ENCODE measurements around the gene VWA3B.

VWA3B gene

DNA sequence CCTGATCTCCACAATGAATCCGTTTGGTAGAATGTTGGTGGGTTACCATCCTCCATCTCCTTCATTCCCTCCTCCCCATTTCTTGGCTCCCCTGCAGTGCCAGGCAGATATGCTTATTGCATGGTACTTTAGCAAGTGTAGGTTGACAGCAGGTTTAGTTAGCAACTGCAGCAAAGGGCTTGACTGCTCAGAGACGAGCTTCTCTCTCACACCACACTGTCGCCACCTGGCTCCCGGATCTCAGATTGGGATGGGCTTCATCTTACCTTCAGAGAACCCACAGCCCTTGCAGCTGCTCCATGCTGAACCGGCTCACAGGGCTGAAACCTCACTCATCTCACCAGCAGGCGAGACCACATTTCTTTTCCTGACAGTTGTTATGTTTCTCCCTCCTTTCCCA is 88.8 kb downstream of the VWA3B start:
- DNase-seq = no peak

GRCh38 chr2:98177286-98177685 is 90.3 kb downstream of the VWA3B start:
- DNase-seq = no peak

DNA sequence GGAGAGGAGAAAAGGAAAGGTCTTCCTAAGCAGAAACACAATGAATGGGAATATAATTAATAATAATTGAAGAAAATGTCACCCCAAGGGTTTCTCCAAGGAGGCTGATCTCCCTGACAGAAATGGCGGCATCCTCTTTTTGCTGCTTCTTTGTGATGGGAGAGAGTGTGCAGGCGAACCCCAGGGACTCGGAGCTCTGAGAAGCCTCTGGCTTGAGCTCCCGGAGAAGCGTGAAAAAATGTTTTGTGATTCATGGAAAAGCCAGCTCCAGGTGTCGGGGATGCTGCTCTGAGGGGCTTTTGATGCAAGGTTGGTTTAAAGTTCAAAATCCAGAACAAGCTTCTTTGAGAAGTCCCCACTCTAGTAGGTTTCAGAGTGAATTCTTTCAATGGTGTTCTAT is 91.0 kb downstream of the VWA3B start:
- no peak for DNase-seq

- DNase-seq = no peak
Observed at GRCh38 chr2:98180456-98180855, 93.5 kb downstream of the VWA3B start.

DNA sequence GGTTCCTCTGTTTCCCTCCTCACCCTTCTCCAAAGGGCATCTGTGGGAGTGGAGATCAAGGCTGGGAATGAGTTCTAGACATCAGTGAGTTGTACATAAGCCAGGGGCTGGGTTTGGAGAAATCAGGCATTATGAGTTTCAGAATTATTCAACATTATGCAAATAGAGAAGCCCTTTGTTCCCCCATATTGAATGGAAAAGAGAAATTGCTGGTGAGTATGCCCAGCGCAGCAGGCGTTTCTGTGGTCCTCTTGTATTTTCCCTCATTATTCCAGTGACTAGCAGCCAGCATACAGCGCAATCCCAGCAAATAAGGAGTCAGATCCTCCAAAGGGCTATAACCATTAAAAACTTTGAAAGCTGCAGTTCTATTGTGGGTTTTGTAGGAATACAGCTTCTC is 94.4 kb downstream of the VWA3B start:
- no peak for DNase-seq

GRCh38 chr2:98185801-98186200 is 98.8 kb downstream of the VWA3B start:
- DNase-seq = no peak

DNA sequence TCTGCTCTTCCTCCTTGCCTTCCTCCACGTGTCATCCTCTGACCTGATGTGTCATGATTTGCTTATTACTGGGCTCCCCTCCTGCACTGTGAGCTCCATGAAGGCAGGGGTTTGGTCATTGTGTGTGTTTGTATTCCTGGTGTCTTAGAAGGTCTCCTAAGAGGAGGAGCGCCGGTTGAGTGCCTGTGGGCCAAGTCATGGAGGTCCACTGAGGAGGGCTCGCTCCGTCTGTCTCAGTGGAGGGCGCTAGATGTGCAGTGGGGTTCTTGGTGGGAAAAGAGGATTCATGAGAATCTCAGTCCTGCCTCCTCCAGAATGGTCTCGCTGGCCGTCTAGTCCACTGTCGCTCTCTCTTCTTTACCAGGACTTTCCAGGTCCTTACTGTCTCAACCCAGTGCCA is 100.2 kb downstream of the VWA3B start:
- DNase-seq = no peak

DNA sequence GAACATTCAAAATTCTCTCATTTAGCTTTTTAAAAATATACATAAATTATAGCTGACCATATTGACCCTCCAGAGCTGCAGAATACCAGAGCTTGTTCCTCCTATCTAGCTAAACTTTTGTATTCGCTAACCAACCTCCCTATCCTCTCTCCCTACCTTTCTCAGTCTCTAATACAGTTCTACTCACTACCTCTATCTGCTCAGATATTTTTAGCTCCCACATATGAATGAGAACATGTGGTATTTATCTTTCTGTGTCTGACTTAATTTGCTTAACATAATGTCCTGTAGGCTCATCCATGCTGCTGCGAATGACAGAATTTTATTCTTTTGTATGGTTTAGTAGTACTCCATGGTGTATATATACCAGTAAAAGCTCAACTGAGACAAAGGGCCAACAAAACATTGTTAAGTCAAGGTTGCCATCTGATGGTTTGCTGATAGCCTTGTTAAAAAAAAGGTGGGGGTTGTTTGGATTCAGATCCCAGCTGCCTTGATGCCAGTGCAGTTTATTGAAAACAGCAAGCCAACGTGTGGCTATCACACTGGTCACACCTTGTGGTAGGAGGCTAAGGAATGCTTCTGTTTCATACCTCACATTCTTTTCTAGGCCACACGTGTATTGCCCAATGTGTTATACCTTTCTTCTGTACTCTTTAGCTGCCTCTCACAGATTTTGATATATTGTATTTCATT is 101.5 kb downstream of the VWA3B start:
- no peak for DNase-seq

- DNase-seq = no peak
Observed at GRCh38 chr2:98191883-98192282, 104.9 kb downstream of the VWA3B start.

- no peak for DNase-seq
Observed at GRCh38 chr2:98201576-98201975, 114.6 kb downstream of the VWA3B start.

GRCh38 chr2:98205889-98206288 is 118.9 kb downstream of the VWA3B start:
- DNase-seq = no peak

DNA sequence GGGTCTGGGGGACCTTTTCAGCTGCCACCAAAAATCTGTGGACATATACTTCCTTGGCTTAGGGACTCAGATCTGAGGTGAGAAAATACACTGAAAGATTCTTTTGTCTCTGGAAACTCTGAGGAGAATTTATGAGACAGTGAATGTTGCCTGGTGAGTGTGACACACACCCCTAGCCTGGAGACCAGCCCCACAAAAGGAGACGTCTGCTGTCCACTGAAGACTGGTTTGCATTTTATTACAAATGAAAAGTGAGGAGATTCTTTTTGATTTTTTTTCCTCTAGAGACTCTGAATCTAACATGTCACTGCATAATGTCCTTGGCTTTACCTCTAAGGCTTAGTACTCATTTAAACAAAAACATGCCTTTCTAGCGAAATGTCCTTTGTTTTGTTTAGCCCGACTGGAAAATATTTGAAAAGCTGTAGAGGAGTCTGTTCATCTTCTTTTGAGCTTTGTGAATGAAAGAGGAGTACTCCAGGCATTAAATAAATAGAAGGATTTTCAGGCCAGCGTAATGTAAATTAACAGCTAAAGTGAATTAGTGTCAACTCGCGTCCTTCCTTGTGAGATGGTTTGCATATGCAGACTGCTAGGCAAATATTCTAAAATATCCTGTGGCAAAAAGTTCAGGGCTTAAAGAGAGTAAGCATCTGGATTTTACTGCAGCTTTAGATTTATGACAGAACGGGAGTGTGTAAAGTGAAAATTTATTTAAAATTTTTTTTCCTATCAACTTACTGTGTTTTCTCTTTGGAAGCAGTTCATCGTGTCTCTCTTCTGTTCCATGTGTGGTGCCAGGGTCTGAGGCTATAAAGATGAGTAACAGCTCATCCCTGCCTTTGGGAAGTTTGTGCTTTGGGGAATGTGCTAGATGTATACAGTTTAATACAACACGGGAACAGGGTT is 125.4 kb downstream of the VWA3B start:
- no peak for DNase-seq

GRCh38 chr2:98216616-98217015 is 129.6 kb downstream of the VWA3B start:
- no peak for DNase-seq

DNA sequence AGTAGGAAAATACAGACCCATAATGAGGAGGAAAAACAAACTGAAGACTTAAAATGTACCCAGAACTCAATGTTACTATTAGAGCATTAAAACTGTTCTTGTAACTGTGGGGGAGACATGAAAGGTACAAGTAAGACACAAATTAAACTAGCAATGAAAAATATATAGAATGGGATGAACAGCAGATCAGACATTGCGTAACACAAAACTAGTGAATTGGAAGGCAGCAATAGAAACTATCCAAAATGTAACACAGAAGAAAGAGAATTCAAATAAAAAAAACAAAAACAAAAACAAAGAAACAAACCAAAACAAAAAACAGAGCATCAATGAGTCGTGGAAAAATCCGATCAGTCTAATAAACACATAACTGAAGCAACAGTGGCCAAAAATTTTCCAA is 132.2 kb downstream of the VWA3B start:
- no peak for DNase-seq

- no peak for DNase-seq
Observed at GRCh38 chr2:98233941-98234340, 147.0 kb downstream of the VWA3B start.

DNA sequence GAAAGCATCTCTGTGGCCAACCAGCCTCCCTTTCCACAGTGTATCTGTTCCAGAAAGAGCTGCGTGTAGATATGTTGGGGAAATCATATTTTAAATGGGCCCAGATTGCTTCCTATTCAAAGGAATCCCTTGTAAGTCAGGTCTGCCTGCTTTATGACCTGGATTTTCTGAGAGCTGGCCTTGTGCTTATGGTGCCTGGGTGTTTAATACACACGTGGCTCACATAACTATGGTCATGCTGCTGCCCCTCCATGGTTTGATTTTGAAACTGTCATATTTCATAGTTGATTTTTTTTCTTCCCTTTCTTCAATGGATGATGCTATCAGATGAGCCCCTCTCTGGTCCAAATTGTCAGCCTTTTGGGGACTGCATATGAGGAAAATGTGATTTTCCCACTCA is 147.8 kb downstream of the VWA3B start:
- DNase-seq = no peak

GRCh38 chr2:98236935-98237334 is 150.0 kb downstream of the VWA3B start:
- DNase-seq = no peak

DNA sequence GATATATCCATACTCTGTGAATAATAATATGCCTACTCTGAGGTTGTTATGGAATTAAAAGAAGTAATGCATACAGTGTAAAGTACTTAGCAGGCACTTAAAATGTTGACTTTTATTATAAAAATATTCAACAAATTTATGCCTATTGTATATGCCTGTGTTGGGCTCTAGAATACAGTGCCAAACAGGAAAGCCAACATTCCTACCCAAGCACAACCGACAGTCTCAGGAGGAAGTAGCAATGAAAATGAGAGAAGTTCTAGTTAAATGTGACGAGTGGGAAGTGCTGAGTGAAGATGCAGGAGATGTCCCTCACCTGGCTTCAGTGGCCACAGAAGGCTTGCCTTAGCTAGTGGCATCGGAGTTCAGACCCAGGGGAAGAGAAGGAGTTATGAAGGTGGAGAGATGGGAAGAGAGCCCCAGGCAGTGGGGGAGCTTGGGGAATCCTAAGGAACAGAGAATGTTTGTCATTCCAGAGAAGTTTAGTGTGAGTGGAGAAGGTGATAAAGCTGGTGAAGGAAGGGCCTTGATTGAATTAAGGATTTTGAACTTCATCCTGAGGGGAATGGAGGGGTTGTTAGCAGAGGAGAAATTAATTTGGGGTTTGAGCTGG is 153.9 kb downstream of the VWA3B start:
- no peak for DNase-seq

GRCh38 chr2:98241592-98241991 is 154.6 kb downstream of the VWA3B start:
- no peak for DNase-seq

DNA sequence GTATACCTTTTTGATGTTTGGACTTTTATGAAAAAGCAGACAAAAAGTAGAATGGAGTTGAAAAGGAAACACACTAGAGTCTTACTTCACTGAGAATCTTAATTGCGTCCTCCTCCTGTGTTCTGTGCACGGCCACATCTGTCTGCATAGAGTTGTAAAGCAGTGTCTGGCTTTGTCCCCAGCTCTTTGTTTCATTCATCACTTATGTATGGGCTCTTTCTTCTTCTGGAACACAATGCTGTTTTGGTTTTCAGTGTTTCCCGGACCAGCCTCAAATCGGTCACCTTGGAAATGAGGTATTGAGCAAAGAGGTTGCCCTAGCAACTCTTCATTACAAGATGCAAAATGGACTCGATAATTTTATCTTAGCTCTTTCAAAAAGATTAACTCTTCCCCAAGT is 155.0 kb downstream of the VWA3B start:
- DNase-seq = no peak

GRCh38 chr2:98245491-98245890 is 158.5 kb downstream of the VWA3B start:
- DNase-seq = no peak

GRCh38 chr2:98247383-98247782 is 160.4 kb downstream of the VWA3B start:
- DNase-seq = no peak

DNA sequence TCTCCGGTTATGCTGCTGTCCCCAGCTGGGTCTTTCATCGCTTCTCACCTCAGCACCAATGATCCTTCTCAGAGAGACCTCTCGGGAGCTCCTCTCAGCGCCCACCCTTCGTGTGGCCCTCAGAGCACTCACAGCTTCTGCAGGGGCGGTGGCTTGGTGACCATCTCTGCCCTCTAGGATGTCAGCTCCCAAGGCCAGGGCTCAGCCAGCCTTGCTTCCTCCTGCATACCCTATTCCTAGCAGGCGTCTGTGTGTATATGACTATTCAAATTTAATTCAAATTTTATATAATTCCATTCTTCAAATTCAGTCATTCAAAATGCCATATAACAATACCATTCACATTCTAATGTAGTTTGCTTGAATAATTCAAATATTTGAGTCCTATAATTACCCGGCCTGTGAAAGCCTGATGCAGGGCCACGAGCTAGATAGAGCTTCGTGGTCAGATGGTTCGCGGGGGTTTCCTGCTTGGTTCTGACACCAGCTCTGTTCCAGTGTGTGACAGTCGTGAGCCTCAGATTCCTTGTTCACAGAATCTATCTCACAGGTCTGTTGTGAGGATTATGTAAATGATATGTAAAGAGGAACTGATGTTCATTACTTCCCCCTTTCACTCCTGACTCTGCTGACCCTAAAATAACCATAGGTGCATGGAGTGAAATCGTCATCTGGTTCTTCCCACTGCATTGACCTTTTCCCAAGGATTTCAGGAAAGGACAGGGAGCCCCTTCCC is 165.2 kb downstream of the VWA3B start:
- DNase-seq = no peak
